Measurements from ENCODE around the gene ALG13.
A peak's percentile ranks its signal among the peaks of the same experiment; 100 is the strongest.
"Not testable (repeated sequence)": the region's sequence is repeated elsewhere in the genome, so short reads cannot be mapped to it uniquely, and the experiment has no call there.

The ALG13 gene

DNA sequence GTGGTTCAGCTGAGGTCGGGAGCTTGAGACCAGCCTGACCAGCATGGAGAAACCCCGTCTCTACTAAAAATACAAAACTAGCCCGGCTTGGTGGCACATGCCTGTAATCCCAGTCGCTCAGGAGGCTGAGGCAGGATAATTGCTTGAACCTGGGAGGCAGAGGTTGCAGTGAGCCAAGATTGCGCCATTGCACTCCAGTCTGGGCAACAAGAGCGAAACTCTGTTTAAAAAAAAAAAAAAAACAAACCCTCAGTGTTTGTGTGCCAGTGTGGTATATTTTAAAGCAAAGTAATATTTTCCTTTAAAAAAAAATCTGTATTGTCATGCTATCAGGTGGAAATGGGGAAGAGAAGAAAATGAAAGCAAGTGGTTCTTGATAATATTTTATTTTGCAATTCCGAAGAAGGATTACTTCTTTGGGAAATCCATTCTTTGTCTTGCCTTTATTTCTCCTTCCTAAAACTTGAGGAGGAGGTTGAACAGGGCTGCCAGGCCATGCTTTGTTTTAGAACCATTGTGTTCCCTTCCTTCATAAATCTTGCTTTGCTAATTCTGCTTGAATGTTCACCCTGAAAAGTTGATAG lies 14.4 kb downstream of the ALG13 start:
- no peak overlapping the region for H3K4me3 Mint-ChIP-seq
- no peaks in the 10 kb centered on the region for H3K4me1 Mint-ChIP-seq (ENCODE audit: low read depth)
- H3K27ac Mint-ChIP-seq: no peak overlapping the region
- H3K27me3 Mint-ChIP-seq: no peaks in the 10 kb centered on the region
- H3K9me3 Mint-ChIP-seq: no peaks in the 10 kb centered on the region
- intact Hi-C loops (cut with micrococcal nuclease): no loop called here
- H3K36me3 Mint-ChIP-seq (ENCODE audit: low read depth): peaks cover 31% of the 10 kb centered on the region

DNA sequence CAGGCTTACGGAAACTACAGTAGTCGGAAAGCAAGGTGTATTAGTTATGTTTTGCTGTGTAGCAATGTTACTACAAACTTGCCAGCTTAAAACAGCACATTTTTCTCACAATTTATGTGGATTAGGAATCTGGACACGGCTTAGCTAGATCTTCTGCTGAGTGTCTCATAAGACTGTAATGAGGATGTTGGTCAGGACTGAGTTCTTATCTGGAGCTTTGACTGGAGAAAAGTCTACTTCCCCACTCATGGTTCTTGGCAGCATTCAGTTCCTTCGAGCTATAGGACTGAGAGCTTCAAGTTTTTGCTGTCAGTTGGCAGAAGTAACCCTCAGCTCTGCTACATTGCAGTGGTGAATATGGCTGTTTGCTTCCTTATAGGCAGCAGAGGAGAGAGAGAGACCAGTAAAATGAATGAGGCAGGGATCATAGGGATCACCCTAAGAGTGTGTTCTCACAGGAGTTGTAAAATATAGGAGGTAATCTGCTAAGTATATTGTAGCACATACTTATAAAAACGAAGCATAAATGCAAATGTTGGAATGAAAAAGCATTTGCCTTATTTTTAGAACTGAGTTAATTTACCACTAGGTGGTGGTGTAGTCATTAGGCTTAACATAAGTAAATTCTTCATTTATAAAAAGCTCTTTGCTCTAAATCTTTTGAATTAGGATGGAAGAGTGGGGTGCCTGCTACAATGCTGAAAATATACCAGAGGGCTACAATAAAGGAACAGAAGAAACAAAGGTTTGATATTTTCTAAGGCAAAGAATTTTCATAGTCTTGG lies 38.6 kb downstream of the ALG13 start:
- H3K36me3 Mint-ChIP-seq (ENCODE audit: low read depth): peaks cover 35% of the 10 kb centered on the region
- intact Hi-C loops (cut with micrococcal nuclease): no loop called here
- H3K27me3 Mint-ChIP-seq: no peaks in the 10 kb centered on the region
- H3K9me3 Mint-ChIP-seq: no peaks in the 10 kb centered on the region
- peaks cover 6% of the 10 kb centered on the region for H3K4me1 Mint-ChIP-seq (ENCODE audit: low read depth)
- H3K27ac Mint-ChIP-seq: peak overlapping the region; percentile 62
- H3K4me3 Mint-ChIP-seq: no peak overlapping the region

DNA sequence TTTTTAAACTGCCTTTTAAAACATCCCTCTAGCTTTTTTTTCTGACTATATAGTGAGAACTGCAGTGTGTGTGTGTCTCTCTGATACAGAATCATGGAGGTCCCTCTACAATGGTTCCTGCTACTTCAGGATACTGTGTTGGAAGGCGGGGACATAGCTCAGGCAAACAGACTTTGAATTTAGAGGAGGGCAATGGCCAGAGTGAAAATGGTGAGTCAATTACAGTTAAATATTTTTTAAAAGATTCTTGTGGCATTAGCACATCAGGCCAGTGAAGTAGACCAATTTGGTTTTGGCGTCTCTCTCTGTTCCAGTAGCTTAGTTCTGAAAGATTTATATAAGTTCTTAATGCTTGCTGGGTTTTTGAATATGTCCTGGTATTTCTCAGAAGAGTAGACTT lies 47.1 kb downstream of the ALG13 start:
- intact Hi-C loops (cut with micrococcal nuclease): no loop called here
- Mint-ChIP-seq H3K27ac (no peak overlapping the region), H3K9me3 (no peaks in the 10 kb centered on the region), H3K36me3 (ENCODE audit: low read depth) (peaks cover 56% of the 10 kb centered on the region), H3K27me3 (no peaks in the 10 kb centered on the region), H3K4me3 (no peak overlapping the region), H3K4me1 (ENCODE audit: low read depth) (no peaks in the 10 kb centered on the region)

DNA sequence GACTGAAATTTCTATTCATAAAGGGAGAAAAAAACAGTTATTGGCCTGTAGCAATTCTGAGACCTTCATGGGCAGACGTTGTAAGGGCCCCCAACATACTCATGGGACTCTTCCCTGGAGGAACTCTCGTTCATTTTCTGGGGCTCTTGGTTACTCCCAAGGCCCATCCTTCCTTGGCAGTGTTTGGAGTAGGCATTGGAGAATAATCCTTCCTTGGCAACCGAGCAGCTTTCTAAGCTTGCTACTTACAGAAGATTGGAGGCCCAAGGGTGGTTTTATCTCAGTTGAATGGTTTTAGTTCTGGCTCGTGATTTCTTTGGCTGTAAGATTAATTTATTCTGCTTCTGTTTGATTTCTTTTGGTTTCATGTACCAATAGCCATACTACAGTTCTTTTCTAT lies 50.4 kb downstream of the ALG13 start:
- Mint-ChIP-seq H3K4me3 (no peak overlapping the region), H3K27me3 (no peaks in the 10 kb centered on the region), H3K4me1 (ENCODE audit: low read depth) (no peaks in the 10 kb centered on the region), H3K9me3 (no peaks in the 10 kb centered on the region), H3K36me3 (ENCODE audit: low read depth) (peaks cover 66% of the 10 kb centered on the region), H3K27ac (no peak overlapping the region)
- intact Hi-C loops (cut with micrococcal nuclease): no loop called here

- intact Hi-C loops (cut with micrococcal nuclease): no loop called here
- Mint-ChIP-seq H3K4me3 (no peak overlapping the region), H3K27ac (no peak overlapping the region)
Measured at GRCh38 chrX:111736571-111736970, 55.6 kb downstream of the ALG13 start.

DNA sequence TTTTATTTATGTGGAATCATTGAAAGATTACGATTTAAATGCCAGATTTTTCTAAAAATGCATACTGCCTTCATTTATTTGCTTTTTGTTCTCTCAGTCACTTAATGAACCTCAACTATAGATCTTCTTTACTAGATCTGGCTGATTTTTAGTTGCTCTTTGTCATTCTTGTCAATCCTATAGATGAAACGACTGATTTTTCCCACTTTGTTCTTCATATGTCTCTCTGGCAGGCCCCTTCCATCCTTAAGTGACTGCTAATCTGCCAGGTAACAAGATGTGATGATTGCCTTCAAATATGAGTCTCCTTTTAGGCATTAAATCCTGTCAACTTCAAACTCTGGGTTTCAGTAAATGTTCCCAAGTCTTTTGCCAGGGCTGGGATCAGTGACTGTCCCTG lies 61.0 kb downstream of the ALG13 start:
- no peak overlapping the region for H3K27ac Mint-ChIP-seq
- H3K27me3 Mint-ChIP-seq: no peaks in the 10 kb centered on the region
- H3K9me3 Mint-ChIP-seq: no peaks in the 10 kb centered on the region
- intact Hi-C loops (cut with micrococcal nuclease): no loop called here
- H3K4me1 Mint-ChIP-seq (ENCODE audit: low read depth): no peaks in the 10 kb centered on the region
- H3K36me3 Mint-ChIP-seq (ENCODE audit: low read depth): peaks cover 75% of the 10 kb centered on the region
- no peak overlapping the region for H3K4me3 Mint-ChIP-seq

More at GRCh38 chrX:111736571-111736970, 55.6 kb downstream of the ALG13 start:
- H3K27me3 Mint-ChIP-seq: no peaks in the 10 kb centered on the region
- no peaks in the 10 kb centered on the region for H3K9me3 Mint-ChIP-seq
- H3K4me1 Mint-ChIP-seq (ENCODE audit: low read depth): no peaks in the 10 kb centered on the region
- H3K36me3 Mint-ChIP-seq (ENCODE audit: low read depth): peaks cover 86% of the 10 kb centered on the region

DNA sequence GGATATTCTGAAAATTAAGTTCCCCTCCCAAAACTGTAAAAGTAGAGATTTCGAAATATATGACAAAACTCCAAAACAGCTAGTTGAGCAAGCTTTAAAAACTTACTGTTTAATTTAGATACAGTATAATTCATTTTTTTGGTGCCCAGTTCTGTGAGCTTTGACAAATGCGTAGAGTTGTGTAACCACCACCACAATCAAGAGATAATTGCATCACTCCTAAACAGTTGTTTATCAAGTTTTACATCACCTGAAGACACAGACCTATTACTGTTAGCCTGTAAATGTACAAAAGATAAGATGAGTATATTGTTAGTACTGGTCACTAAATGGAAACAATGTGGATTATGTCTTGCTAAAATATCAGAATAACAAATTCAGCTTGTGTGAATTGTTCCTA lies 62.3 kb downstream of the ALG13 start:
- no peak overlapping the region for H3K27ac Mint-ChIP-seq
- H3K4me3 Mint-ChIP-seq: no peak overlapping the region
- H3K4me1 Mint-ChIP-seq (ENCODE audit: low read depth): no peaks in the 10 kb centered on the region
- no peaks in the 10 kb centered on the region for H3K27me3 Mint-ChIP-seq
- no peaks in the 10 kb centered on the region for H3K9me3 Mint-ChIP-seq
- peaks cover 76% of the 10 kb centered on the region for H3K36me3 Mint-ChIP-seq (ENCODE audit: low read depth)
- intact Hi-C loops (cut with micrococcal nuclease): no loop called here

GRCh38 chrX:111756486-111756885 lies 75.5 kb downstream of the ALG13 start:
- intact Hi-C loops (cut with micrococcal nuclease): no loop called here
- Mint-ChIP-seq H3K27me3 (no peaks in the 10 kb centered on the region), H3K4me3 (no peak overlapping the region), H3K4me1 (ENCODE audit: low read depth) (no peaks in the 10 kb centered on the region), H3K9me3 (peaks cover 8% of the 10 kb centered on the region), H3K36me3 (ENCODE audit: low read depth) (peaks cover 48% of the 10 kb centered on the region), H3K27ac (no peak overlapping the region)

DNA sequence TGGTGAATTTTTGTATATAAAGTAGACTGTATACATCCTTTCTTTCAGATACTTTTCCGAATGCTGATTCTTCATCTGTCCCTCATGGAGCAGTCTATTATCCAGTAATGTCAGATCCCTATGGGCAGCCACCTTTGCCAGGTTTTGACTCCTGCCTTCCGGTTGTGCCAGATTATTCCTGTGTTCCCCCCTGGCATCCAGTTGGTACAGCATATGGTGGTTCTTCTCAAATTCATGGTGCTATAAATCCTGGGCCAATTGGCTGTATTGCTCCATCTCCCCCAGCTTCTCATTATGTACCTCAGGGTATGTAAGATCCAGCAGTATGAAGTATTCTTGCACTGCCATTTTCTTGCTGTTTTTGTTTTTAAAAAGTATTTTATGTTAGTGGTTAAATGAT lies 78.7 kb downstream of the ALG13 start:
- Mint-ChIP-seq H3K4me1 (ENCODE audit: low read depth) (no peaks in the 10 kb centered on the region), H3K4me3 (no peak overlapping the region), H3K36me3 (ENCODE audit: low read depth) (peaks cover 31% of the 10 kb centered on the region), H3K27me3 (no peaks in the 10 kb centered on the region), H3K27ac (no peak overlapping the region), H3K9me3 (no peaks in the 10 kb centered on the region)
- intact Hi-C loops (cut with micrococcal nuclease): no loop called here

DNA sequence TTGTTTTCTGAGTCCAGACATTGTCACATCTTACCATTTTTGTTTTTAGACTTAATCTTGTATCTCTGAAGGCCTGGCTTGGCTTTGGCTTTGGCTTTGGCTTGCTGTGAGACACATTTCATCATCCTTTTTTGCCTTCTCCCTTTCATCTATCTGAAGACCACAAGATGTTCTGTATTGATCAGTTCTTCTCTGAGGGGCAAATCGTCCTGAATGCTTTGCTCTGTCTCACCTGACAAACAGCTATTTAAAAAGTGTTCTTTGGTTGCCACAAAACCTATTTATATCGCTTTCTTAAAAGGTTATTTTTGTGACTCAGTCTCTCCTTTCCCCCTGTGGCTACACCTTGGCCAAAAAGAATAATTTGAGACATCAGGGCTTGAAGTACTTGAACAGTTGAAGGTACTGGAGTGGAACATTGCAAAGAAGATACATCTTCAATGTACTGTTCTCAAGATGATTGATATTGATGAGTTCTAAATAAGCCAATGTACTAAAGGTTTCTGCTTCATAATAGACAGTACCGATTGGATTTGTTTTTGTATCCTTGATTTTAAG lies 80.7 kb downstream of the ALG13 start:
- Mint-ChIP-seq H3K27me3 (no peaks in the 10 kb centered on the region), H3K4me3 (no peak overlapping the region), H3K27ac (no peak overlapping the region), H3K4me1 (ENCODE audit: low read depth) (no peaks in the 10 kb centered on the region), H3K36me3 (ENCODE audit: low read depth) (peaks cover 37% of the 10 kb centered on the region), H3K9me3 (no peaks in the 10 kb centered on the region)
- intact Hi-C loops (cut with micrococcal nuclease): no loop called here

DNA sequence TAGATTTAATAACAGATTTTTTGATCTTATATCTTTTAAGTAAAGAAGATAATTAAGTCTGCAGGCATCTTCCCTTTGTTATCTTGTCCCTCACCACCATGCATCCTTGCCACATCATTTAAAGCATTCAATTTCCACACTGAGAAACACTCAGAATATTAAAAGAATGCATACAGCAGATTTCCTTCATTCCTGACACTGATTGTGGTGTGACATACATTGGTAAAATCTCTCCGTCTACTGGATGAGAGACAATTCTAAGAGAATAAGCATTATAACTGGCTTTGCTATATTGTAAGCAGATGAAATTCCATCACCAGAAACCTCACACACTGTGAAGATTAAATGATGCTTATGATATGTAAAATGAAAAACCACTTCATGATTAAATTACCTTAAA lies 97.6 kb downstream of the ALG13 start:
- no peaks in the 10 kb centered on the region for H3K27me3 Mint-ChIP-seq
- H3K4me3 Mint-ChIP-seq: no peak overlapping the region
- H3K27ac Mint-ChIP-seq: no peak overlapping the region
- peaks cover 14% of the 10 kb centered on the region for H3K4me1 Mint-ChIP-seq (ENCODE audit: low read depth)
- no peaks in the 10 kb centered on the region for H3K36me3 Mint-ChIP-seq (ENCODE audit: low read depth)
- intact Hi-C loops (cut with micrococcal nuclease): no loop called here
- no peaks in the 10 kb centered on the region for H3K9me3 Mint-ChIP-seq

GRCh38 chrX:111779582-111779981 lies 98.6 kb downstream of the ALG13 start:
- no peak overlapping the region for H3K4me3 Mint-ChIP-seq
- intact Hi-C loops (cut with micrococcal nuclease): no loop called here
- no peaks in the 10 kb centered on the region for H3K9me3 Mint-ChIP-seq
- no peaks in the 10 kb centered on the region for H3K36me3 Mint-ChIP-seq (ENCODE audit: low read depth)
- peaks cover 14% of the 10 kb centered on the region for H3K4me1 Mint-ChIP-seq (ENCODE audit: low read depth)
- no peak overlapping the region for H3K27ac Mint-ChIP-seq
- no peaks in the 10 kb centered on the region for H3K27me3 Mint-ChIP-seq

- peaks cover 8% of the 10 kb centered on the region for H3K4me1 Mint-ChIP-seq (ENCODE audit: low read depth)
- peaks cover 32% of the 10 kb centered on the region for H3K9me3 Mint-ChIP-seq
- H3K4me3 Mint-ChIP-seq: no peak overlapping the region
- no peaks in the 10 kb centered on the region for H3K27me3 Mint-ChIP-seq
- no peaks in the 10 kb centered on the region for H3K36me3 Mint-ChIP-seq (ENCODE audit: low read depth)
- intact Hi-C loops (cut with micrococcal nuclease): no loop called here
- no peak overlapping the region for H3K27ac Mint-ChIP-seq
Measured at GRCh38 chrX:111784667-111785066, 103.7 kb downstream of the ALG13 start.

GRCh38 chrX:111790054-111790453 lies 109.1 kb downstream of the ALG13 start:
- H3K4me3 Mint-ChIP-seq; H3K27ac Mint-ChIP-seq; H3K36me3 Mint-ChIP-seq (ENCODE audit: low read depth); H3K4me1 Mint-ChIP-seq (ENCODE audit: low read depth); H3K27me3 Mint-ChIP-seq; intact Hi-C loops (cut with micrococcal nuclease): not testable (repeated sequence)
- H3K9me3 Mint-ChIP-seq: peaks cover 32% of the 10 kb centered on the region
